ENCODE results near the gene CTH.

DNA sequence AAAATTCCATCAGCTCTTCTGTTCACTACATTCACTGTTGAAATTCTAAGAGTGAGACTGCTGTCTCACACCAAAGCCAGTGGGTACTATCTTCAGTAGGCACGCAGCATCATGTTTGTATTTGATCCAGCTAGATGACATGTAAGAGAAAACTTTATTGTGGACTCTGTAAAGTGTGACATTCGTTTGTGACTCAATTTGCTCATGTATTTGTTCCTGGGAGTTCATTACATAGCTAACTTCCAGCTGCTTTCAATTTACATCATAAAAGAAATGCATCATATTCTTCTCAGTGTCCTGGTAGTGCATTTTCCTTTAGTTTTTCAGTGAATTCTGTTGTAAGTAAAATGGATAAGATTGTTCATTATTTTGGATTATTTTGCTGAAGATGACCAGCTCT, 31.4 kb downstream of the CTH start:
- TF ChIP-seq, protein P1, sequence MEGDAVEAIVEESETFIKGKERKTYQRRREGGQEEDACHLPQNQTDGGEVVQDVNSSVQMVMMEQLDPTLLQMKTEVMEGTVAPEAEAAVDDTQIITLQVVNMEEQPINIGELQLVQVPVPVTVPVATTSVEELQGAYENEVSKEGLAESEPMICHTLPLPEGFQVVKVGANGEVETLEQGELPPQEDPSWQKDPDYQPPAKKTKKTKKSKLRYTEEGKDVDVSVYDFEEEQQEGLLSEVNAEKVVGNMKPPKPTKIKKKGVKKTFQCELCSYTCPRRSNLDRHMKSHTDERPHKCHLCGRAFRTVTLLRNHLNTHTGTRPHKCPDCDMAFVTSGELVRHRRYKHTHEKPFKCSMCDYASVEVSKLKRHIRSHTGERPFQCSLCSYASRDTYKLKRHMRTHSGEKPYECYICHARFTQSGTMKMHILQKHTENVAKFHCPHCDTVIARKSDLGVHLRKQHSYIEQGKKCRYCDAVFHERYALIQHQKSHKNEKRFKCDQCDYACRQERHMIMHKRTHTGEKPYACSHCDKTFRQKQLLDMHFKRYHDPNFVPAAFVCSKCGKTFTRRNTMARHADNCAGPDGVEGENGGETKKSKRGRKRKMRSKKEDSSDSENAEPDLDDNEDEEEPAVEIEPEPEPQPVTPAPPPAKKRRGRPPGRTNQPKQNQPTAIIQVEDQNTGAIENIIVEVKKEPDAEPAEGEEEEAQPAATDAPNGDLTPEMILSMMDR (IDR thresholded peaks at IDR 0.05; ENCODE audit: low read depth, low read length, poor library complexity, severe bottlenecking) = no peak
- no peak for TF ChIP-seq EZH2phosphoT487 (IDR thresholded peaks at IDR 0.05; ENCODE audit: borderline replicate concordance, low read length)

Measured in DOHH2 (cell line).